Measurements from ENCODE around the gene SDK1.

- TF ChIP-seq CTCF (IDR thresholded peaks at IDR 0.05) (no peak), POLR2A (IDR thresholded peaks at IDR 0.05) (no peak)
These were observed 925.5 kb downstream of the SDK1 start for GRCh38 chr7:4226524-4226882.
